PC-3 (cell line): Measurements from ENCODE around the gene RNU1-2. TPM values are rescaled to one million over a fixed set of nuclear protein-coding genes. Genes with fewer than 3 reads are reported as not detected.
"Not testable (repeated sequence)": the region's sequence is repeated elsewhere in the genome, so short reads cannot be mapped to it uniquely, and the experiment has no call there.

Experiments
- ATAC-seq: fragments of 200-7000 bp; cut with Tn5 transposase; 2 replicates; pipeline ENCODE4 v1.9.1; 2020; ENCODE audit warnings: mild to moderate bottlenecking, moderate library complexity
- BruUV-seq: library from RNA; stranded (reverse); fragments of 400-500 nt; replicated peaks from 2 replicates; lab custom pipeline; 2021; lab: Mats Ljungman, UMichigan
- CTCF ChIA-PET: fragments of 300-600 bp; sonication (Branson Sonifier 250); formaldehyde crosslinking; loops from one replicate; lab custom pipeline; 2022; ENCODE audit warnings: antibody characterized with exemption; lab: Charles Lee
- POLR2A ChIA-PET: fragments of 300-600 bp; sonication (Branson Sonifier 250); formaldehyde crosslinking; loops from one replicate; lab custom pipeline; 2022; ENCODE audit warnings: antibody characterized with exemption; ENCODE audit not compliant: unreplicated experiment; lab: Charles Lee
- DNase-seq: peaks from one replicate; pipeline ENCODE4 v3.0.0-alpha.2; 2015
- H2AFZ ChIP-seq: fragments of 300-600 bp; sonication (generic); 2 replicates; pipeline ENCODE4 v1.6.0; 2016; ENCODE audit warnings: antibody characterized with exemption, low read length
- H3F3A ChIP-seq: fragments of 300-600 bp; sonication (generic); one replicate; pipeline ENCODE4 v1.6.0; 2017; ENCODE audit warnings: antibody characterized with exemption, low read length, control low read depth, mild to moderate bottlenecking; ENCODE audit not compliant: unreplicated experiment
- H3K27ac ChIP-seq: fragments of 300-600 bp; sonication (generic); 2 replicates; pipeline ENCODE4 v1.5.1; 2016; ENCODE audit warnings: mild to moderate bottlenecking, low read length
- H3K27me3 ChIP-seq: fragments of 300-600 bp; sonication (generic); 2 replicates; pipeline ENCODE4 v1.6.1; 2016; ENCODE audit warnings: low read length, mixed read lengths
- H3K36me3 ChIP-seq: fragments of 300-600 bp; sonication (generic); 2 replicates; pipeline ENCODE4 v1.6.1; 2016; ENCODE audit warnings: low read depth, mixed run types, low read length, mixed read lengths
- H3K4me1 ChIP-seq: fragments of 300-600 bp; sonication (generic); 2 replicates; pipeline ENCODE4 v1.5.1; 2016; ENCODE audit warnings: low read length; ENCODE audit not compliant: insufficient read depth
- H3K4me2 ChIP-seq: fragments of 300-600 bp; sonication (generic); 2 replicates; pipeline ENCODE4 v1.6.0; 2016; ENCODE audit warnings: low read length
- H3K4me3 ChIP-seq: fragments of 300-600 bp; sonication (generic); 2 replicates; pipeline ENCODE4 v1.5.1; 2016; ENCODE audit warnings: mild to moderate bottlenecking, low read length, mixed read lengths
- H3K79me2 ChIP-seq: fragments of 300-600 bp; sonication (generic); 2 replicates; pipeline ENCODE4 v1.6.1; 2017; ENCODE audit warnings: low read length, mixed read lengths
- H3K9ac ChIP-seq: fragments of 300-600 bp; sonication (generic); 2 replicates; pipeline ENCODE4 v1.6.0; 2016; ENCODE audit warnings: mild to moderate bottlenecking, low read length
- H3K9me2 ChIP-seq: fragments of 300-600 bp; sonication (generic); replicated peaks from 2 replicates; pipeline ENCODE4 v1.6.1; 2016; ENCODE audit warnings: mixed run types, low read length, mixed read lengths
- H3K9me3 ChIP-seq: fragments of 300-600 bp; sonication (generic); 2 replicates; pipeline ENCODE4 v1.6.1; 2016; ENCODE audit warnings: low read length, mixed read lengths
- H4K20me1 ChIP-seq: fragments of 300-600 bp; sonication (generic); 2 replicates; pipeline ENCODE4 v1.6.1; 2016; ENCODE audit warnings: low read length, mixed read lengths
- EZH2 ChIP-seq: fragments of 300-600 bp; sonication (generic); IDR thresholded peaks from one replicate; pipeline ENCODE4 v1.6.1; 2017; ENCODE audit warnings: antibody characterized with exemption, mild to moderate bottlenecking, low read length; ENCODE audit not compliant: unreplicated experiment
- EZH2phosphoT487 ChIP-seq: fragments of 300-600 bp; sonication (generic); IDR thresholded peaks from 2 replicates; pipeline ENCODE4 v1.6.1; 2018; ENCODE audit warnings: mild to moderate bottlenecking, antibody characterized with exemption, low read length, borderline replicate concordance
- intact Hi-C: fragments of 100-400 bp; cut with micrococcal nuclease; formaldehyde crosslinking; loops from 2 replicates; pipeline ENCODE4 v1.9.0; 2023
- total RNA-seq: library from RNA; depleted of rRNA; stranded (reverse); fragments of >200 nt; gene quantifications from 2 replicates; pipeline ENCODE4 v1.2.3, GENCODE V29; 2014
- TF ChIP-seq, protein P1 (sequence below): fragments of 300-600 bp; sonication (generic); conservative IDR thresholded peaks from 2 replicates; pipeline ENCODE4 v1.5.1; 2017; ENCODE audit warnings: antibody characterized with exemption, low read depth, mild to moderate bottlenecking, low read length

Gene RNU1-2
- total RNA-seq, 1 experiment from 2014 or later: under 0.01 TPM

DNA sequence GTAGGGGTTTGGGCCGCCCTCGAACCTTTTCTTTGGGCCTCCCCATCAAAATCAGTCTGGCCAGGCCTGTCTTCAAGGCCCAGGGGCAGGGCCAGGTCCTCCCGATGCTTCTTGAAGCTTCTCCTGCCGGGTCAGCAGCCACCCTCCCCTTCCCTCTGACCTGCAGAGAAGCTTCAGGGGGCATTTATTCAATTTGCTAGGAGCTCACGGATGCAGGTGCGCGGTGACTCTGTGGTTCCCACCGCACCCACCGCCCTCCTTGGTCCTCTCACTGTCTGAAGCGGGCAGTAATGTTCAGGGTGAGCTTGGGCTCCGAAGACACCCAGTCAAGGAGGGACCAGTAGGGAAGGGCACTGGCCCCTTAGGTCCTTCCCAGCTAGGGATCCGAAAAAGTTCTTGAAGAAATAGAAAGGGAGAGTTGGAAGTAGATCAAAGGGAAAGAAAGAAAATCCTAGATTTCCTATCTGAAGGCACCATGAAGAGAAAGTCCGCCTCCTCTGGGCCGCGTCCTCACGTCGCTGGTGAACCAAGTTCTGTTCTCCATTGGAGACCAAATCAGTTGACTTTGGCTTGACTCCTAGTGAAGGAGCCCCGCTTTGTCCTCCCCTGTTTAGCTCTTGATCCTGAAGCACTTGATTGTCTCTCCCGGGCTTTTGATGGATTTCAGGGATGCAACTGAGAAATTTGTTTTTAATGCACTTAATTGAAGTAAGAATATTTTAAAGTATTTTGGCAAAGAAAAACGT, 8.7 kb upstream of the RNU1-2 start:
- ChIA-PET POLR2A (no interaction called here), CTCF (no interaction called here)
- DNase-seq: no peak
- Histone ChIP-seq H3K4me3 (no peak overlapping the region), H3K4me1 (peaks cover 10% of the 10 kb centered on the region; the same call in 1 of the 2 replicates), H3K79me2 (no peaks in the 10 kb centered on the region), H4K20me1 (no peaks in the 10 kb centered on the region), H2AFZ (no peak overlapping the region), H3K27ac (no peak overlapping the region), H3K9me3 (no peaks in the 10 kb centered on the region), H3K4me2 (no peak overlapping the region), H3K27me3 (no peaks in the 10 kb centered on the region), H3K9ac (no peak overlapping the region), H3K9me2 (no peaks in the 10 kb centered on the region), H3K36me3 (no peaks in the 10 kb centered on the region), H3F3A (no peaks in the 10 kb centered on the region)
- TF ChIP-seq EZH2phosphoT487: no peak
- no peak for TF ChIP-seq EZH2
- TF ChIP-seq, protein P1, sequence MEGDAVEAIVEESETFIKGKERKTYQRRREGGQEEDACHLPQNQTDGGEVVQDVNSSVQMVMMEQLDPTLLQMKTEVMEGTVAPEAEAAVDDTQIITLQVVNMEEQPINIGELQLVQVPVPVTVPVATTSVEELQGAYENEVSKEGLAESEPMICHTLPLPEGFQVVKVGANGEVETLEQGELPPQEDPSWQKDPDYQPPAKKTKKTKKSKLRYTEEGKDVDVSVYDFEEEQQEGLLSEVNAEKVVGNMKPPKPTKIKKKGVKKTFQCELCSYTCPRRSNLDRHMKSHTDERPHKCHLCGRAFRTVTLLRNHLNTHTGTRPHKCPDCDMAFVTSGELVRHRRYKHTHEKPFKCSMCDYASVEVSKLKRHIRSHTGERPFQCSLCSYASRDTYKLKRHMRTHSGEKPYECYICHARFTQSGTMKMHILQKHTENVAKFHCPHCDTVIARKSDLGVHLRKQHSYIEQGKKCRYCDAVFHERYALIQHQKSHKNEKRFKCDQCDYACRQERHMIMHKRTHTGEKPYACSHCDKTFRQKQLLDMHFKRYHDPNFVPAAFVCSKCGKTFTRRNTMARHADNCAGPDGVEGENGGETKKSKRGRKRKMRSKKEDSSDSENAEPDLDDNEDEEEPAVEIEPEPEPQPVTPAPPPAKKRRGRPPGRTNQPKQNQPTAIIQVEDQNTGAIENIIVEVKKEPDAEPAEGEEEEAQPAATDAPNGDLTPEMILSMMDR: no peak
- intact Hi-C loops: no loop called here
- no peak for ATAC-seq
- BruUV-seq: no TSS peak

DNA sequence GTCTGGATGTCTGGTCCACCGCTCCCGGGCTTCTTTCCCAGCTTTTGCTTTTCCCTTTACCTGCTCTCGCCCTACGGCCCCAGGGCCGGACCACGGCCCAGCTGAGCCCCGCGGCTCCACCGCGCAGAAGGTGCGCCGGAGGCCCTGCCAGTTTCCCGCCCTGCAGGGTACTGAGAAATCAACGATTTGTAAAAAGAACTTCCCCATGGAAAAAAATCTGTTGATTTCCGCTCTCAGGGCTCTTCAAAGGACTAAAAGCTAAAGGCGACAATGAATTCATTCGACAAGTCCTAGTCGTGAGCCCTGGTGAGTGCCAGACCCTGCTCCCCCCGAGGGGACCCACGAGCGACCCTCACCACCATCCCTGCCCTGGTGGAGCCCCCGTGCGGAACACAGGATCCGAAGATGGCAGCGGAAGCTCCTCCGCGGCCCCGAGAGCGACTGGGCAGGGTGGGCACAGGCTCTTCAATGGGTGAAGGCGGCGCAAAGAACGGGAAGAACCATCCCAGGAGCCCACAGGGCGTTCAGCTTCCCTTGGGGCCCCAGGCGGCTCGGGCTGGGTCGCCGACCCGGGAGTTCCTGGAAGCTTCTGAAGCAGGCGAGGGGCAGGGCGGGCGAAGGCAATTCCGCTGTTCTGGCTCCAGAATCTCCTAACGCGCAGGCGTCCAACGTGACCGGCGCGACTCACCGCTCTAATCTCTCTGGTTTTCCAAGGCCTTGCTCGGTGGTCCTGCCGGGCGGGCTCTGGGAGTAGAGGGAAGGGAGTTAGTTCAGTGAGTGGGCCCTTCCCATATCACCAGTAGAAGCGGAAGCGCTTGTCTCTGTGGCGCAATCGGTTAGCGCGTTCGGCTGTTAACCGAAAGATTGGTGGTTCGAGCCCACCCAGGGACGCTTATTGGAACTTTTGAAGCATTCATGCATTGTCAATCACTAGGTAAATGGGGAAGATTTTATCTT, 6.6 kb upstream of the RNU1-2 start:
- H2AFZ ChIP-seq: peak overlapping the region; percentile 80
- H4K20me1 ChIP-seq: no peaks in the 10 kb centered on the region
- H3K27me3 ChIP-seq: no peaks in the 10 kb centered on the region
- POLR2A ChIA-PET: no interaction called here
- no peaks in the 10 kb centered on the region for H3K9me2 ChIP-seq
- peak overlapping the region; percentile 62 for H3K4me3 ChIP-seq
- DNase-seq (no peak), ATAC-seq (peak; percentile 44)
- peak overlapping the region; percentile 90 for H3K4me2 ChIP-seq
- TF ChIP-seq EZH2phosphoT487 (no peak), EZH2 (no peak)
- TF ChIP-seq, protein P1: no peak
- no peaks in the 10 kb centered on the region for H3K79me2 ChIP-seq
- H3K9ac ChIP-seq: peak overlapping the region; percentile 36
- no peak overlapping the region for H3K27ac ChIP-seq
- peaks cover 10% of the 10 kb centered on the region; the same call in 1 of the 2 replicates for H3K4me1 ChIP-seq
- no peaks in the 10 kb centered on the region for H3K36me3 ChIP-seq
- no TSS peak for BruUV-seq
- intact Hi-C loops: no loop called here
- CTCF ChIA-PET: no interaction called here
- no peaks in the 10 kb centered on the region for H3F3A ChIP-seq
- no peaks in the 10 kb centered on the region for H3K9me3 ChIP-seq

DNA sequence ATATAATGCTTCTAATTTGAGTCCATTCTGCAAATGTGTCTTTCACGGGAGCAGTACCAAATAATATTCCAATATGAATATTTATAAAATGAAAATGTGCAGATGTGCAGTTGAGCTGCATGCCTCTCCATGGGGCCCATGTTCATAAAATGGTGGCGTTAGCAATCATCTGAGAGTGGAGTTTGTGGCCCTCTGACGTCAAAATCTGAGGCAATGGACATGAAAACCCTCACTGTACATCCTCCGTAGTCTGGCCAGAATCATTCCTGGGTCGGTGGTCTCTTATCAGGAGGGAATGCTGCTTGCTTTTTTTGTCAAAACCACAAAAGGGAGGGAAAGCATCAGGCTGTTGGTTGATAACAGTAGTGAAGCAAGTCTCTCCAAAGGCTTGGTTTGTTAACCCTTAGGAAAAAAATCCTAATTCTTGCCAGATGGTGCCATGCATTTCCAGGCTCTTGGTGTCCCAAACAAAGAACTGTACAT, 5.2 kb upstream of the RNU1-2 start:
- CTCF ChIA-PET, intact Hi-C loops: not testable (repeated sequence)

DNA sequence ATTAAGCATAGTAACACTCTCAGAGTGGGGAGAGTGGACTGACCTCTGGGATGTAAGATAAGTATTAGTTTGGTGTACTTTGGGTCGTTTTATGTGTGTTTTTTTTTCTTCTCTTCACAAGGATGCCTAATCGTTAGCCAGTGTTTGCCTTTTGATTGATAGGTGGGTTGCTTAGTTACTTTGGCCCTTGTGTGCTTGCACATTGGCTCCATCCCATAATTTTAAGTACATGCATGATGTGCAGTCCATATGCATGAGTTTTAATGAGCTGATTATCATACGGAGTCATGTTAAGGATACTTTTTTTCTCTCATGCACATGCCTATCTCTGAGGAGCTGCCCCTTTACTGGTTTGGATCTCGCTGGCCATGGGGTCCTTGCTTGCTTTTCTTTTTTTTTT, 4.7 kb upstream of the RNU1-2 start:
- ATAC-seq, H3K36me3 ChIP-seq, H3F3A ChIP-seq, CTCF ChIA-PET, BruUV-seq, H3K9me3 ChIP-seq, H2AFZ ChIP-seq, H3K27ac ChIP-seq, H3K4me3 ChIP-seq, H3K9me2 ChIP-seq, POLR2A ChIA-PET, H3K27me3 ChIP-seq, intact Hi-C loops, H3K79me2 ChIP-seq, H3K4me2 ChIP-seq, H3K9ac ChIP-seq, DNase-seq, H4K20me1 ChIP-seq: not testable (repeated sequence)
- peaks cover 14% of the 10 kb centered on the region; the same call in 1 of the 2 replicates for H3K4me1 ChIP-seq

More for the DNA sequence above, 5.2 kb upstream of the RNU1-2 start:
- H3K36me3 ChIP-seq, H3F3A ChIP-seq, H2AFZ ChIP-seq, H4K20me1 ChIP-seq, H3K79me2 ChIP-seq, H3K9me3 ChIP-seq, H3K9ac ChIP-seq, H3K4me2 ChIP-seq, H3K27ac ChIP-seq, BruUV-seq, ATAC-seq, H3K9me2 ChIP-seq, POLR2A ChIA-PET, DNase-seq, H3K4me3 ChIP-seq, H3K27me3 ChIP-seq: not testable (repeated sequence)
- H3K4me1 ChIP-seq: peaks cover 14% of the 10 kb centered on the region; the same call in 1 of the 2 replicates
